ENCODE data around the gene ALS2. TPM values are rescaled to one million over a fixed set of nuclear protein-coding genes. Genes with fewer than 3 reads are reported as not detected.

Gene ALS2
- total RNA-seq, 1 experiment from 2014 or later = 28.4 TPM

- no peak overlapping the region for H3K9ac ChIP-seq (ENCODE audit: extremely low read depth, insufficient read length, low read length)
- H3K14ac ChIP-seq (ENCODE audit: insufficient read depth, low read length) = no peak overlapping the region
- WGBS (ENCODE audit: extremely low coverage, insufficient read length, low lambda C conversion rate) = no CpG with 5 or more reads among the region's 1 CpG
- no peaks in the 10 kb centered on the region for H4K20me1 ChIP-seq (ENCODE audit: control insufficient read depth, insufficient read depth, insufficient read length)
- no peaks in the 10 kb centered on the region for H3K27me3 ChIP-seq (ENCODE audit: insufficient read depth, low read length)
- no peaks in the 10 kb centered on the region for H3K79me1 ChIP-seq (ENCODE audit: insufficient read depth, low read depth, low read length, poor library complexity, severe bottlenecking)
- H2BK20ac ChIP-seq (ENCODE audit: low read depth, low read length, poor library complexity, severe bottlenecking) = no peak overlapping the region
- TF ChIP-seq CTCF (conservative IDR thresholded peaks at IDR 0.05) = no peak
- H2BK5ac ChIP-seq (ENCODE audit: insufficient read length, low read length) = no peak overlapping the region
- no peak overlapping the region for H4K91ac ChIP-seq (ENCODE audit: insufficient read length, low read depth, low read length)
- H3K9me3 ChIP-seq (ENCODE audit: control insufficient read depth, low read depth, low read length) = no peaks in the 10 kb centered on the region
- Mint-ChIP-seq H3K27ac (no peak overlapping the region), H3K4me1 (peaks cover 3 to 5% of the 10 kb centered on the region in 2 experiments), H3K36me3 (ENCODE audit: insufficient read depth in 1 of 3, low read depth in 3 of 3) (no peaks in the 10 kb centered on the region), H3K9me3 (no peaks in the 10 kb centered on the region; a peak in 1 of 5 replicates), H3K4me3 (no peak overlapping the region), H3K27me3 (ENCODE audit: low read depth) (peaks cover 13% of the 10 kb centered on the region)
- no peak overlapping the region for H3K23ac ChIP-seq (ENCODE audit: insufficient read length, low read depth, low read length)
- H2BK12ac ChIP-seq (ENCODE audit: insufficient read length, low read depth, low read length) = no peak overlapping the region
- no peak overlapping the region for H3K18ac ChIP-seq (ENCODE audit: insufficient read length, low read depth, low read length)
- DNase-seq = no peak
- H3K56ac ChIP-seq (ENCODE audit: insufficient read length, low read depth, low read length) = no peak overlapping the region
- no peak overlapping the region for H4K5ac ChIP-seq (ENCODE audit: insufficient read length, low read depth, low read length)
- H2AK5ac ChIP-seq (ENCODE audit: insufficient read length, low read length) = no peak overlapping the region
- H3K79me2 ChIP-seq (ENCODE audit: insufficient read depth, low read length) = no peaks in the 10 kb centered on the region
- H3K4ac ChIP-seq (ENCODE audit: low read depth, low read length) = no peak overlapping the region
- no peak overlapping the region for H3T11ph ChIP-seq (ENCODE audit: low read length)
- no peak overlapping the region for H4K8ac ChIP-seq (replicated peaks; ENCODE audit: insufficient read length, low read depth, low read length)
- H2BK120ac ChIP-seq (ENCODE audit: low read depth, low read length, poor library complexity, severe bottlenecking) = no peak overlapping the region
- H3K23me2 ChIP-seq (ENCODE audit: insufficient read length, low read depth, low read length, poor library complexity, severe bottlenecking) = no peaks in the 10 kb centered on the region
- 0 out of 2 replicates have a peak, but pooled peaks cover under 1% of the 10 kb centered on the region for H3K4me1 ChIP-seq (ENCODE audit: insufficient read depth, low read length)
- no peak overlapping the region for H3K27ac ChIP-seq (ENCODE audit: insufficient read length, low read depth, low read length)
- H3K4me2 ChIP-seq (ENCODE audit: insufficient read depth, insufficient read length, low read length) = no peak overlapping the region
- H2AFZ ChIP-seq (ENCODE audit: low read length) = no peak overlapping the region
- H2BK15ac ChIP-seq (ENCODE audit: low read depth, low read length) = no peak overlapping the region
These were observed 110.9 kb downstream of the ALS2 start for GRCh38 chr2:201669865-201670264.
